CD4-positive, alpha-beta memory T cell (primary cell): ENCODE measurements around the gene DOCK10. TPM values are rescaled to one million over a fixed set of nuclear protein-coding genes. Genes with fewer than 3 reads are reported as not detected.

Experiments used
- CTCF ChIA-PET: fragments of 350-600 bp; sonication (Branson Sonifier 250); formaldehyde crosslinking; loops from one replicate; lab custom pipeline; 2021; ENCODE audit warnings: inconsistent platforms; ENCODE audit not compliant: partially characterized antibody; lab: Charles Lee
- POLR2A ChIA-PET: fragments of 350-600 bp; sonication (Branson Sonifier 250); formaldehyde crosslinking; loops from one replicate; lab custom pipeline; 2021; ENCODE audit not compliant: partially characterized antibody; lab: Charles Lee
- DNase-seq, 5 donors: peaks; one replicate each; pipeline versions ENCODE4 v3.0.0 to v3.0.0-alpha.2; 2020 to 2022; ENCODE audit warnings: mixed read lengths in 1 of 5
- H3K27ac ChIP-seq: one replicate; pipeline ENCODE4 v1.7.0; 2013; ENCODE audit warnings: low read depth, low read length
- H3K27me3 ChIP-seq: 2 replicates; pipeline ENCODE4 v1.7.0; 2013; ENCODE audit warnings: mild to moderate bottlenecking, low read length, moderate library complexity; ENCODE audit not compliant: insufficient read depth
- H3K36me3 ChIP-seq: 2 replicates; pipeline ENCODE4 v1.7.0; 2013; ENCODE audit warnings: mild to moderate bottlenecking, low read length, moderate library complexity; ENCODE audit not compliant: insufficient read depth
- H3K4me1 ChIP-seq: 2 replicates; pipeline ENCODE4 v1.7.0; 2013; ENCODE audit warnings: mild to moderate bottlenecking, low read length, moderate library complexity; ENCODE audit not compliant: insufficient read depth
- H3K4me3 ChIP-seq, 2 donors: one replicate each; pipeline ENCODE4 v1.7.0; 2013; ENCODE audit warnings: low read length in 2 of 2, mild to moderate bottlenecking in 1 of 2
- H3K9me3 ChIP-seq, 2 donors: one replicate each; pipeline ENCODE4 v1.7.0; 2013; ENCODE audit warnings: low read length in 2 of 2, control low read depth in 1 of 2; ENCODE audit not compliant: control insufficient read depth in 1 of 2
- H3K27ac Mint-ChIP-seq, 7 donors: one replicate each; pipeline ENCODE4 v1.8.0; 2020 to 2021; ENCODE audit warnings: mixed read lengths in 7 of 7, mild to moderate bottlenecking in 6 of 7, inconsistent platforms in 3 of 7, moderate library complexity in 3 of 7
- H3K27me3 Mint-ChIP-seq, 2 donors: one replicate each; pipeline ENCODE4 v1.8.0; 2020 to 2021; ENCODE audit warnings: mixed read lengths in 2 of 2
- H3K36me3 Mint-ChIP-seq, 2 donors: one replicate each; pipeline ENCODE4 v1.8.0; 2020 to 2021; ENCODE audit warnings: mixed read lengths in 2 of 2, inconsistent platforms in 1 of 2, mild to moderate bottlenecking in 1 of 2
- H3K4me1 Mint-ChIP-seq, 4 donors: one replicate each; pipeline ENCODE4 v1.8.0; 2020 to 2021; ENCODE audit warnings: mixed read lengths in 4 of 4, mild to moderate bottlenecking in 1 of 4
- H3K4me3 Mint-ChIP-seq, 8 donors: one replicate each; pipeline ENCODE4 v1.8.0; 2020 to 2021; ENCODE audit warnings: mixed read lengths in 8 of 8, mild to moderate bottlenecking in 7 of 8, moderate library complexity in 6 of 8, inconsistent platforms in 3 of 8
- H3K9me3 Mint-ChIP-seq, 8 donors: one replicate each; pipeline ENCODE4 v1.8.0; 2020 to 2021; ENCODE audit warnings: mixed read lengths in 8 of 8, mild to moderate bottlenecking in 5 of 8, inconsistent platforms in 3 of 8, moderate library complexity in 1 of 8
- intact Hi-C: fragments of 100-400 bp; cut with micrococcal nuclease; formaldehyde crosslinking; loops from one replicate; pipeline ENCODE4 v1.15.1; 2023
- polyA plus RNA-seq, 2 donors: library from polyadenylated mRNA; unstranded; fragments of 300-500 nt; fragmentation: Illumina TruSeq; gene quantifications; one replicate each; pipeline ENCODE4 v1.2.3, GENCODE V29; 2021
- total RNA-seq, 2 experiments: library from RNA; stranded (reverse); gene quantifications; one replicate each; pipeline ENCODE4 v1.2.3, GENCODE V29; 2021

Gene DOCK10
- total and polyA plus RNA-seq, 4 experiments from 2014 or later = 26.0 to 186 (median 125) TPM

DNA sequence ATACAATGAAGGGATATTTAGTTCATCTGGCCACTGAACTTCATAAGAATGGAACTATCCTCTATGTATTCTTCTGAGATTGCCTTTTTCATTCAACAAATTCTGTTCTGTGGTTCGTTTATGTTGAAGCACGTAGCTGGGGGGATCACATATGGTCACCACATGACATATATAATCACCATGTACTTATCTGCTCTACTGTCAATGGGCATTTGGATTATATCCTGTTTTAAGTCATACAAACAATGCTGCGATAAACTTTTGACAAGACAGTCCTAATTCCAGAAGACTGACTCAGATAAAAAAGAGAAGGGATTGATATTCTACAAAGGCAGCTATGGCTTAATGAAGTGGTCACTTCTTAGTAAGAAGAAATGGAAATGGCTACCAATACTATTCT, 210.1 kb downstream of the DOCK10 start:
- ChIA-PET POLR2A (no interaction called here), CTCF (no interaction called here)
- peaks cover 91% of the 10 kb centered on the region for H3K36me3 ChIP-seq
- no peaks in the 10 kb centered on the region for H3K4me1 ChIP-seq
- no peak overlapping the region for H3K4me3 ChIP-seq
- intact Hi-C loops = no loop called here
- no peaks in the 10 kb centered on the region for H3K27me3 ChIP-seq
- Mint-ChIP-seq H3K9me3 (no peaks in the 10 kb centered on the region), H3K36me3 (peaks cover 74 to 87% of the 10 kb centered on the region in 2 donors), H3K27me3 (no peaks in the 10 kb centered on the region), H3K27ac (peak overlapping the region in 2 of 7 donors; percentile 10 to 16), H3K4me3 (no peak overlapping the region), H3K4me1 (peaks cover 0 to 8% (median 1%) of the 10 kb centered on the region in 4 donors)
- H3K27ac ChIP-seq = no peak overlapping the region
- no peaks in the 10 kb centered on the region for H3K9me3 ChIP-seq
- DNase-seq = no peak

DNA sequence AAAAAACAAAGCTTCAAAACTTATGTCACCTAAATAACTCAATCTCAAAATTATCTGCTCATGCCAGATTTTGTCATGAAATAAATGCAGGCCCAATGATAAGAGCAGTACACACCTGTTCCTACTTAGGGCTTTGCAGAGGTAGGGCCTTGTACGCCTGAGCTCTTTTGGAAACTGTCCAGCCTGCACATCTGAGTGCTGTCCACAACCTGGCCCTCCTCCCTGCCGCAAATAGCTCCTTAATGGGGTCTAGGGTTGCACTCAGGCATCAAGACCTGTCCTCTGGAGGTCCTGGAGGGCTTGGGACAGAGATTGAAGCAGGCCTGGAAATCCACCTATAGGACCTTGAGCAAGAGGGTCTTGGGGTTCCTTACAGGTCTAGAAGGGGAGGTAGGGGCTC, 210.7 kb downstream of the DOCK10 start:
- CTCF ChIA-PET = no interaction called here
- Mint-ChIP-seq H3K27ac (peak overlapping the region in 2 of 7 donors; percentile 7 to 19), H3K27me3 (no peaks in the 10 kb centered on the region), H3K4me3 (peak overlapping the region in 1 of 8 donors; percentile 38), H3K4me1 (peaks cover 0 to 10% (median 1%) of the 10 kb centered on the region in 4 donors), H3K9me3 (no peaks in the 10 kb centered on the region), H3K36me3 (peaks cover 74 to 86% of the 10 kb centered on the region in 2 donors)
- Histone ChIP-seq H3K4me3 (no peak overlapping the region), H3K9me3 (no peaks in the 10 kb centered on the region), H3K27ac (no peak overlapping the region), H3K27me3 (no peaks in the 10 kb centered on the region), H3K36me3 (peaks cover 93% of the 10 kb centered on the region), H3K4me1 (no peaks in the 10 kb centered on the region)
- DNase-seq = no peak
- POLR2A ChIA-PET = no interaction called here
- intact Hi-C loops = no loop called here

DNA sequence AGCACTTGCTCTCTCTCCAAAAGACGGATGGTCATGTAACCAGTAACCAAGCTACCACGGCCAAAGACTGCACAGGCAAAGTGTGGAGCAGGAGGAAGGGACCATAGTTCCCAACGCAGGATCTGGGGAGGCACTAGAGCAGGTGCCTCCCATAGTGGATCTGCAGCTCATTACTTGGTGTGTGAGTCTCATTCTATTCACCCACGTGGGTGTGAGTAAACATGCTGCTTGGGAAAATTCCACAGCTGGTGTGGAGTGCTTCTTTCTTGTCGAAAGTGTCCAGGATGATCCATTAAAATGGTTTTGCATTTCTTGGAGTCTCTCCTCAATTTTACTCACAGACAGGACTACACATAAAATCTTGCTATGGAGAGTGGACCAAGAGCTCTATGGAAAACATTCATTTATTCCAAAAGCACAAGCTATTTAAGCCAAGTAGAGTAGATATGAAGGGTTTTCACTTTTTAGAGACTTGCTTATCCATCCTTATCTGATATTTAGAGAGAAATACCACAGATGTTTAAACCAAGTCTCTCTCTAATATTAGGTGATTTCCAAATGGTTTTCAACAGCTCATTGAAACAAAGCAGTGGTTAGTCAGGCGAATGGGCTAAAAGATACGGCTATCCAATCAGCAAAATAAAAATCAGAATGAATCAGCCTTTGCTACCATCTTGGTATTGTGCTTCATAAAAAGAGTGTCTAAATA, 221.8 kb downstream of the DOCK10 start:
- H3K27ac ChIP-seq = no peak overlapping the region
- Mint-ChIP-seq H3K27me3 (no peaks in the 10 kb centered on the region), H3K36me3 (peaks cover 60 to 74% of the 10 kb centered on the region in 2 donors), H3K4me1 (peaks cover 0 to 2% (median 0%) of the 10 kb centered on the region in 4 donors), H3K4me3 (no peak overlapping the region), H3K9me3 (peaks cover 0 to 7% (median 0%) of the 10 kb centered on the region in 8 donors), H3K27ac (peak overlapping the region in 2 of 7 donors; percentile 41 to 46)
- H3K4me3 ChIP-seq = no peak overlapping the region
- intact Hi-C loops = no loop called here
- POLR2A ChIA-PET = interaction anchor here (1.1 kb wide), 1 partner anchor 14 kb away, joined by 3 read pairs; no protein-coding TSS in a partner anchor
- DNase-seq = no peak
- H3K27me3 ChIP-seq = no peaks in the 10 kb centered on the region
- no peaks in the 10 kb centered on the region for H3K9me3 ChIP-seq
- CTCF ChIA-PET = interaction anchor here (1.0 to 1.4 kb wide), 4 partner anchors 12 to 180 kb away, joined by 3 read pairs; no protein-coding TSS in a partner anchor
- no peaks in the 10 kb centered on the region for H3K4me1 ChIP-seq
- H3K36me3 ChIP-seq = peaks cover 43% of the 10 kb centered on the region

DNA sequence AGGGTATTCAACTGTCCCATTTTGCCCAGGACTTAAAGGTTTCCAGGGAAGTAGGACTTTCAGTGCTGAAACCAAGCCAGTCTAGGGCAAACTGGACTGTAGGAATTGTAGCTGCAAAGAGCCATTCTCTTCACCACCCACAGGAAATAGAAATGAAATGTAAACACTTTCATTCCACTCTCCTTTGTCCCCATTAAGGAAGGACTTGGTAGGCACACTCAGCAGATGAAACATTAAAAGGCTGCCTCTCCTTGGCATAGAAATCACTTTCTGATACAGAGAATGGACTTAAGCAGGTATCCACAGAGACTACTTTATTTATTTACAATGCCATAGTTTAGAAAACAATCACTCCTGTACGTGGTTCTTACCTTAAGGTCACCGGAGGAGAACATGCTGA, 223.2 kb downstream of the DOCK10 start:
- no peaks in the 10 kb centered on the region for H3K4me1 ChIP-seq
- peaks cover 0 to 2% (median 0%) of the 10 kb centered on the region in 4 donors for H3K4me1 Mint-ChIP-seq
- intact Hi-C loops = no loop called here
- peaks cover 52% of the 10 kb centered on the region for H3K36me3 ChIP-seq
- H3K9me3 ChIP-seq = no peaks in the 10 kb centered on the region
- H3K27me3 ChIP-seq = no peaks in the 10 kb centered on the region
- no peak overlapping the region for H3K4me3 ChIP-seq
- no peaks in the 10 kb centered on the region for H3K27me3 Mint-ChIP-seq
- H3K36me3 Mint-ChIP-seq = peaks cover 62 to 76% of the 10 kb centered on the region in 2 donors
- H3K27ac Mint-ChIP-seq = peak overlapping the region in 3 of 7 donors; percentile 50 to 87 (median 55)
- DNase-seq = no peak
- H3K9me3 Mint-ChIP-seq = peaks cover 0 to 7% (median 0%) of the 10 kb centered on the region in 8 donors
- ChIA-PET CTCF (no interaction called here), POLR2A (no interaction called here)
- H3K27ac ChIP-seq = no peak overlapping the region
- H3K4me3 Mint-ChIP-seq = no peak overlapping the region

DNA sequence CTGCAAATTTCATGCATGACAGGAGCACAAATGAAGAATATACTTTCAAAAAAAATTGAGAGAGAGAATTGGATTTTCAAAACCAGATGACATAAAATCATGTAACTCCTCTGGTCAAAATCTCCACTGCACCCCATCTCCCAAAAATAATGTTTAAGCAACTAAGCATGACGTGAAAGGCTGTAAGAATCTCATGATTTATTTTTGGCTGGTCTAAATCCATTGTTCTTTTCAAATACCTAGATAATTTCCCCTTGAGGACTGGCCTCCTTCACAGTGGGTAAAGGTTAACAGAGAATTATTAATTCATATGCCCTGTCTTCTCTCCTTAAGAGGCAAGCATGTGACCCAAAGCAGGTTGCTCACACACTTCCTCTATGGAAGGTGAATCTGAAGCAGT, 224.6 kb downstream of the DOCK10 start:
- no peak overlapping the region for H3K4me3 ChIP-seq
- no peaks in the 10 kb centered on the region for H3K4me1 ChIP-seq
- H3K9me3 ChIP-seq = no peaks in the 10 kb centered on the region
- H3K36me3 Mint-ChIP-seq = peaks cover 67 to 77% of the 10 kb centered on the region in 2 donors
- H3K27me3 ChIP-seq = no peaks in the 10 kb centered on the region
- ChIA-PET POLR2A (no interaction called here), CTCF (no interaction called here)
- H3K27ac Mint-ChIP-seq = peak overlapping the region in 4 of 7 donors; percentile 3 to 87 (median 50)
- no peak overlapping the region for H3K27ac ChIP-seq
- peaks cover 0 to 4% (median 0%) of the 10 kb centered on the region in 8 donors for H3K9me3 Mint-ChIP-seq
- intact Hi-C loops = loop anchor here (2.0 kb wide), 1 partner anchor 25 kb away; no protein-coding TSS in a partner anchor
- no peak for DNase-seq
- peaks cover 0 to 2% (median 0%) of the 10 kb centered on the region in 4 donors for H3K4me1 Mint-ChIP-seq
- peaks cover 55% of the 10 kb centered on the region for H3K36me3 ChIP-seq
- no peak overlapping the region for H3K4me3 Mint-ChIP-seq
- H3K27me3 Mint-ChIP-seq = no peaks in the 10 kb centered on the region

DNA sequence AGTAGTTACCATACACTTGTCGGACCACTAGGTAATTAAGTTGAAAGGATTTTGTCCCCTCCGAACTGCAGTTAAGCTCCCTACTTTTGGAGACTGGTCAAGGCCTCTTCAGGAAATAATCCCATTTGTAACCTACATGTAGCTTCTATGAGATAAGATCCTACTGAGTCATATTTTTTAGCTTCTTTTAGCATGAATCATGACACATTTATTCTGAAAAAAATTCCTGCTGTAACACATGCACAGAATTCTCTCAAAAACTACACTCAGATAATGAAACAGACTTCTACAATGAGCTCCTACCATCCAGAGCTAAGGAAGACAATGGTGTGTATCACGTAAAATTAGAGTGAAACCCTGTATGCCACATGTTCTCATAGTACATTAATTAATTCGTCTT, 225.5 kb downstream of the DOCK10 start:
- H3K27ac Mint-ChIP-seq = peak overlapping the region in 2 of 7 donors; percentile 7 to 65
- Histone ChIP-seq H3K36me3 (peaks cover 49% of the 10 kb centered on the region), H3K27ac (no peak overlapping the region), H3K27me3 (no peaks in the 10 kb centered on the region), H3K9me3 (no peaks in the 10 kb centered on the region), H3K4me3 (no peak overlapping the region), H3K4me1 (no peaks in the 10 kb centered on the region)
- CTCF ChIA-PET = no interaction called here
- H3K9me3 Mint-ChIP-seq = peaks cover 0 to 4% (median 0%) of the 10 kb centered on the region in 8 donors
- POLR2A ChIA-PET = no interaction called here
- H3K27me3 Mint-ChIP-seq = no peaks in the 10 kb centered on the region
- no peak overlapping the region for H3K4me3 Mint-ChIP-seq
- H3K4me1 Mint-ChIP-seq = peaks cover 0 to 2% (median 0%) of the 10 kb centered on the region in 4 donors
- DNase-seq = no peak
- peaks cover 65 to 75% of the 10 kb centered on the region in 2 donors for H3K36me3 Mint-ChIP-seq
- intact Hi-C loops = loop anchor here (2.0 kb wide), 1 partner anchor 26 kb away; no protein-coding TSS in a partner anchor

DNA sequence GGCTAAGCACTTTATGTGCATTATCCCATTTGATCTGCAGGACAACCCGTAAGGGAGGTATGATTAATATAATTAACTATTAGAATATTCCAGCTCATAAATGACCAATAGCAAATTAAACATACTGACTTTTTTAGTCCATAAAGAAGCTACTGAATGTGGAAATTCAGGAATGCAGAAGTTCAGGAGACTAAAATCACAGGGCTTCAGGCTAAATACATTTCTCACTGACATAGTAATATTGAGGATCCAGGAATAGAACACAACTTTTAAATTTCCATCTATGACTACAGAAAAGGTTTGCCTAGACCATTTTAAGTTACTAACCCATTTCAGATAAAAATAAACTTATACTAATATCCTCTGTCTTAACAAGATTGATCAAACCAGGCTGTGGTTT, 228.7 kb downstream of the DOCK10 start:
- Mint-ChIP-seq H3K4me1 (peaks cover 0 to 4% (median 2%) of the 10 kb centered on the region in 4 donors), H3K9me3 (peaks cover 0 to 2% (median 0%) of the 10 kb centered on the region in 8 donors), H3K27me3 (no peaks in the 10 kb centered on the region), H3K27ac (peak overlapping the region in 1 of 7 donors; percentile 7), H3K4me3 (no peak overlapping the region), H3K36me3 (peaks cover 58 to 69% of the 10 kb centered on the region in 2 donors)
- DNase-seq = no peak
- Histone ChIP-seq H3K27ac (no peak overlapping the region), H3K9me3 (no peaks in the 10 kb centered on the region), H3K4me1 (no peaks in the 10 kb centered on the region), H3K27me3 (no peaks in the 10 kb centered on the region), H3K36me3 (peaks cover 43% of the 10 kb centered on the region), H3K4me3 (no peak overlapping the region)
- CTCF ChIA-PET = interaction anchor here (1.3 kb wide), 1 partner anchor 189 kb away, joined by 3 read pairs; no protein-coding TSS in a partner anchor
- POLR2A ChIA-PET = no interaction called here
- intact Hi-C loops = no loop called here
